ENCODE measurements around the gene GTF2F1. TPM values are rescaled to one million over a fixed set of nuclear protein-coding genes. Genes with fewer than 3 reads are reported as not detected.
A peak's percentile ranks its signal among the peaks of the same experiment; 100 is the strongest.
"Not testable (repeated sequence)": the region's sequence is repeated elsewhere in the genome, so short reads cannot be mapped to it uniquely, and the experiment has no call there.

Gene GTF2F1
- total RNA-seq, 1 donor from 2014 or later = 52.9 TPM

- not testable (repeated sequence) for DNase-seq (ENCODE audit: low spot score)
Measured at GRCh38 chr19:6355321-6356040, 37.5 kb downstream of the GTF2F1 start.

- no peak for DNase-seq (ENCODE audit: low spot score)
Measured at GRCh38 chr19:6354098-6354674, 38.8 kb downstream of the GTF2F1 start.

GRCh38 chr19:6352381-6353165, 40.4 kb downstream of the GTF2F1 start:
- DNase-seq (ENCODE audit: low spot score) = no peak

DNA sequence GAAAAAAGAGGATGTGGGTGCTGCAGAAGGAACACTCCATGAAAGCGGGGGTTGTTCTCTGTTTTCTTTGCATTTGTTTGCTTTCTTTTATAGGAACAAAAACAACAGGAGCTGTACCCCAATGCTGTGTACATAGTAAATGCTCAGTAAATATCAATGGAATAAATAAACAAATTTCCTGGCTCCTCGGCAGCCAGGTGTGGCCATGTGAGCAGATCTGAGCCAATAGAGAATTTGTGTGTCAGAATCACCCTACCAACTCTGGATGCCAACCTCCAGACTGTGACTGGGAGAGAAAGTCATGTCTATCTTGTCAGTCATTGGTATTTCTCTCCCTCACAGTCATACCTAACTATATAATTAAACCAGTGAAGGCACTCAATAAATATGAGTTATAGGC, 42.3 kb downstream of the GTF2F1 start:
- no peak for DNase-seq (ENCODE audit: low spot score)

DNA sequence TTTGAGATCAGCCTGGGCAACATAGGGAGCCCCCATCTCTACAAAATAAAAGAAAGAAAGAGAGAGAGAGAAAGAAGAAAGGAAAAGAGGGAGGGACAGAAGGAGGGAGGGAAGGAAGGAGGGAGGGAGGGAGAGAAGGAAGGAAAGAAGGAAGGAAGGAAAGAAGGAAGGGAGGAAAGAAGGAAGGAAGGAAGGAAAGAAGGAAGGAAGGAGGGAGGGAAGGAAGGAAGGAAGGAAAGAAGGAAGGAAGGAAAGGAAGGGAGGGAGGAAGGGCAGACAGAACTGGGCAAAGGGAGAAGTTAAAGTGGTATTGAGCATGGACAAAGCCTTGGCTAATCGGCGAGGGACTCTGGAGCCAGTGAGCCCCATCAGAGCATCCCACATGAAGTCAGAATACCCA, 43.7 kb downstream of the GTF2F1 start:
- DNase-seq (ENCODE audit: low spot score) = not testable (repeated sequence)

DNA sequence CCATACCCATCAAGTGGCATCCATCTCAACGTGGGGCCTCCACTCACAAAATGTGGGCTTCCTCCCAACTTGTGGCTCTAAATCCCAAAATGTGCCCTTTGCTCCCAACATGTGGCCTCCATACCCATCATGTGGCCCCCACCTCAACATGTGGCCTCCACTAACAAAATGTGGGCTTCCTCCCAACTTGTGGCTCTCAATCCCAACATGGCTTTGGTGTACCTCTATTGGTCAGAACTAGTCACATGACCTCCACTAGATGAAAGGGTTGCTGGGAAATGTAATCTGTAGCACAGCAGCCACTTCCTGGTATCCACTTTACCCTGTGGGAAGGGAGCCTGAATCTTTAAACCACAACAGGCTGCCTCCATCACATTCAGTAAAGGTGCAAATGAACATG, 49.5 kb downstream of the GTF2F1 start:
- DNase-seq (ENCODE audit: low spot score) = no peak

DNA sequence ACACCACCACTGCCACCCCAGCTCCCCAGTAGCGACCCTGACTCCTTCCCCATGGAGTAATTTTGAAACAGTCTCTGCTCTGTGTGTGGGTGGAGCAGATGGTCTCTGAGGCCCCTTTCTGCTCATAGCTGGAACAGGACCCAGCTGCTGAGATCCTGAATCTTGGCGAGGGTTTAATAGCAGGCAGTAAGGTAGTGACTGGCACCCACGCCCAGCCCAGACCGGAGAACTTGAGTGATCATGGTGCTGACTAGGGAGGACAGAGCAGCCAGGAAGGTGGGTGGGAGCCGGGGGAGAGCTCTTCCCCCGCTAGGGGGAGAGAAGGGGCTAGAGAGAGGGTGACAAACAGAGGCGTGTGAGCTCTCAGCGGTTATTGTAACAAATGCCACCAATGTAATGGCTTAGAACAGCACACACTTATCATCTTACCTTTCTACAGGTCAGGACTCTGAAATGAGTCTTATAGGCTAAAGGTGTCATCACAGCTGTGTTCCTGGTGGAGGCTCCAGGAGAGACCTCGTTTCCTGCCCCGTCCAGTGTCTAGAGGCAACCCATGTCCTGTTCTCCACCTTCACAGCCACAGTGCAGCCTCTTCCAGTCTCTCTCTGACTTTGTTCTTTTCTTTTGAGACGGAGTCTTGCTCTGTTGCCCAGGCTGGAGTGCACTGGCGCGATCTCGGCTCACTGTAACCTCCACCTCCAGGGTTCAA, 52.3 kb downstream of the GTF2F1 start:
- no peak for DNase-seq (ENCODE audit: low spot score)

DNA sequence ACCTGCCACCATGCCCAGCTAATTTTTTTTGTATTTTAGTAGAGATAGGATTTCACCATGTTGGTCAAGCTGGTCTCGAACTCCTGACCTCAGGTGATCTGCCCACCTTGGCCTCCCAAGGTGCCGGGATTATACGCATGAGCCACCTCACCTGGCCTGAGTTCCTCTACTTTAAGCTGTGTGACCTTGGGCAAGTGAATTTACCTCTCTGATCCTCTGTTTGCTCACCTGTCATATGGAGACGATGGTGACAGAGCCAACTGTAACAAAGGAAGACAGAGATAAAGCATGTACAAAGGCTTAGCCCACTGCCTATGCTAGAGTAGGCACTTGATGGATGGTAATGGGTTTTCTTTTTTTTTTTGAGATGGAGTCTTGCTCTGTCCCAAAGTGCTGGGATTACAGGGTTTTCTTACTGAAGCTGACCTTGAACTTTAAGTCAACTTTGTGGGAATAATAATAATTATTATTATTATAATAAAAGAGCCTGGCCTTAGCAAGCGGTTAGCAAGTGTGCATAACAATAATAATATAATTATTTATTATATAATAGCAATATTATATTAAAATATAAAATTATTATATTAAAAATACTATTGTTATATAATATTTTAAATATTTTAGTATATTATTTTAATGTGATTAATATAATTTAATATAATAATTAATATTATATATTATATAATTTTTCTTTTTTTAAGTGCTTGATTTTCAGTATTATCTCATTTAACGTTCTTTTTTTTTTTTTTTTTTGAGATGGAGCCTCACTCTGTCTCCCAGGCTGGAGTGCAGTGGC, 58.3 kb downstream of the GTF2F1 start:
- DNase-seq (ENCODE audit: low spot score) = no peak

DNA sequence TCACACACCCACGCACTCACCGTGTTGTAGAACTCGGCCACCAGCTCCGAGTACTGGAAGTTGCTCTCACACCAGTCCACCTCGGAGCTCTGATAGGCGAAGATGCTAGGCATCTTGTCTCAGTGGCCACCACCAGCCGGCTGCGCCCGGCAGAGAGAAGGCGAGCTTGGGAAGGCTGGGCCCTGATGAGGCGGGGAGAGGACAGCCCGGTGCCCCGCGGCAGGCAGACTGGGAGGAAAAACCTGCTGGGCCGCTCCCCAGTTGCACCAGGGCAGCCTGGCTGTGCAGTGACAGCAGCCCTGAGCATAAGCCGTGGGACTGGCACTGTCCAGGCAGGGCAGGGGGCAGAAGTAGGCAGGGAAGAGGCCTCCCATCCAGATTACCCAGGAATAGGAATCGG, 59.5 kb downstream of the GTF2F1 start, which contains the start of gene ACER1:
Gene ACER1 (minus strand): TSS at position 174 of the 400 bp plus-strand sequence. CDS start 61 bp downstream, at position 113.
- DNase-seq (ENCODE audit: low spot score) = peak; percentile 48

Other genes starting within 250 kb of the GTF2F1 start
- gene MLLT1, start 113.2 kb downstream of the GTF2F1 start, total RNA-seq = 68.3 TPM
- gene ACER1, start 59.6 kb downstream of the GTF2F1 start, total RNA-seq = not detected
- gene CLPP, start 31.6 kb downstream of the GTF2F1 start, total RNA-seq = 54.7 TPM
- gene ALKBH7, start 20.4 kb downstream of the GTF2F1 start, total RNA-seq = 60.7 TPM
- gene PSPN, start 17.2 kb downstream of the GTF2F1 start, total RNA-seq = 1.1 TPM
- 200 TPM for gene KHSRP, start 31.6 kb upstream of the GTF2F1 start, total RNA-seq
- not detected for gene SLC25A41, start 40.6 kb upstream of the GTF2F1 start, total RNA-seq
- gene SLC25A23, start 66.6 kb upstream of the GTF2F1 start, total RNA-seq = 37.0 TPM
- gene CRB3, start 71.1 kb upstream of the GTF2F1 start, total RNA-seq = 23.6 TPM
- gene DENND1C, start 88.6 kb upstream of the GTF2F1 start, total RNA-seq = 3.1 TPM
- 1.2 TPM for gene TUBB4A, start 109.1 kb upstream of the GTF2F1 start, total RNA-seq
- 0.75 TPM for gene TNFSF9, start 137.9 kb upstream of the GTF2F1 start, total RNA-seq
- gene CD70, start 198.0 kb upstream of the GTF2F1 start, total RNA-seq = not detected